ENCODE results near the gene PBXIP1. TPM values are rescaled to one million over a fixed set of nuclear protein-coding genes. Genes with fewer than 3 reads are reported as not detected.

PBXIP1 gene
- total and polyA plus RNA-seq, 12 donors, result 97.0 to 342 (median 258) TPM

- Histone ChIP-seq H3K4me3 (no peak overlapping the region), H3K27ac (no peak overlapping the region), H3K36me3 (replicated peaks in 1 of 2) (no peaks in the 10 kb centered on the region), H3K27me3 (no peaks in the 10 kb centered on the region), H3K9me3 (replicated peaks in 1 of 3) (no peaks in the 10 kb centered on the region), H3K4me1 (replicated peaks in 1 of 2) (no peaks in the 10 kb centered on the region)
- peak in 1 of 7 donors; percentile 25 for DNase-seq
- 79 to 86% (median 80%) methylated on average over 8 to 10 of the region's 10 CpGs for WGBS, 4 donors
- intact Hi-C loops (cut with DNase I), result no loop called here
- TF ChIP-seq POLR2A (IDR thresholded peaks at IDR 0.05) (no peak), CTCF (IDR thresholded peaks at IDR 0.05) (no peak)
Measured at GRCh38 chr1:154896771-154897286, 59.1 kb downstream of the PBXIP1 start.

- Histone ChIP-seq H3K9me3 (replicated peaks in 1 of 3) (no peaks in the 10 kb centered on the region), H3K27ac (no peak overlapping the region), H3K4me3 (no peak overlapping the region), H3K27me3 (no peaks in the 10 kb centered on the region), H3K4me1 (replicated peaks in 1 of 2) (no peaks in the 10 kb centered on the region), H3K36me3 (replicated peaks in 1 of 2) (no peaks in the 10 kb centered on the region)
- 54 to 66% (median 63%) methylated on average over 7 of the region's 7 CpGs for WGBS, 4 donors
- intact Hi-C loops (cut with DNase I), result no loop called here
- peak in 1 of 7 donors; percentile 29 for DNase-seq
- TF ChIP-seq CTCF (IDR thresholded peaks at IDR 0.05) (no peak), POLR2A (IDR thresholded peaks at IDR 0.05) (no peak)
Measured at GRCh38 chr1:154895798-154896197, 60.1 kb downstream of the PBXIP1 start.

Small RNAs within 50 kb of the gene (microRNA-seq; reads per million reads assigned to microRNA genes)
- gene MIR4258, result 0 to 0.57 (median 0.45) reads per million in 3 donors

Small RNAs within 50 kb of the gene (small RNA-seq; reads per million reads assigned to genes)
- 0 reads per million in 2 donors for gene MIR4258
- gene RF00017, result 0 reads per million in 2 donors

Other genes with a start within 250 kb of the PBXIP1 start
- gene KCNN3, start 85.8 kb downstream of the PBXIP1 start, total RNA-seq, result 1 to 10 TPM in 5 of 9 donors, under 1 TPM in 4; 0.17 to 2.3 (median 1.1) TPM
- gene KCNN3, start 85.8 kb downstream of the PBXIP1 start, polyA plus RNA-seq, result 1 to 10 TPM in 1 of 3 donors, under 1 TPM in 2; 0.34 to 2.0 (median 0.80) TPM
- 10 to 100 TPM; 12.6 to 70.0 (median 31.0) TPM for gene PMVK, start 19.4 kb downstream of the PBXIP1 start, total RNA-seq
- gene PMVK, start 19.4 kb downstream of the PBXIP1 start, polyA plus RNA-seq, result 10 to 100 TPM; 41.4 to 45.1 (median 42.1) TPM
- gene PYGO2, start 5.7 kb upstream of the PBXIP1 start, total RNA-seq, result 10 to 100 TPM; 26.2 to 61.1 (median 42.6) TPM
- gene PYGO2, start 5.7 kb upstream of the PBXIP1 start, polyA plus RNA-seq, result 10 to 100 TPM; 28.2 to 44.1 (median 29.2) TPM
- 100 to 1,000 TPM in 7 of 9 donors, 10 to 100 TPM in 2; 80.3 to 240 (median 120) TPM for gene SHC1, start 14.6 kb upstream of the PBXIP1 start, total RNA-seq
- gene SHC1, start 14.6 kb upstream of the PBXIP1 start, polyA plus RNA-seq, result 100 to 1,000 TPM; 167 to 260 (median 249) TPM
- 10 to 100 TPM; 23.2 to 87.0 (median 30.3) TPM for gene CKS1B, start 18.6 kb upstream of the PBXIP1 start, total RNA-seq
- gene CKS1B, start 18.6 kb upstream of the PBXIP1 start, polyA plus RNA-seq, result 10 to 100 TPM; 12.4 to 51.0 (median 22.3) TPM
- gene FLAD1, start 27.2 kb upstream of the PBXIP1 start, total RNA-seq, result 10 to 100 TPM; 21.6 to 43.0 (median 28.7) TPM
- gene FLAD1, start 27.2 kb upstream of the PBXIP1 start, polyA plus RNA-seq, result 10 to 100 TPM; 30.7 to 65.5 (median 41.1) TPM
- under 1 TPM in 1 of 9 donors, not detected in 8; 0.44 TPM for gene LENEP, start 37.5 kb upstream of the PBXIP1 start, total RNA-seq
- not detected for gene LENEP, start 37.5 kb upstream of the PBXIP1 start, polyA plus RNA-seq
- gene ZBTB7B, start 46.7 kb upstream of the PBXIP1 start, total RNA-seq, result 100 to 1,000 TPM in 1 of 9 donors, 10 to 100 TPM in 8; 23.3 to 126 (median 78.1) TPM
- 10 to 100 TPM; 22.4 to 97.3 (median 27.9) TPM for gene ZBTB7B, start 46.7 kb upstream of the PBXIP1 start, polyA plus RNA-seq
- gene DCST2, start 77.7 kb upstream of the PBXIP1 start, total RNA-seq, result 1 to 10 TPM in 3 of 9 donors, under 1 TPM in 4, not detected in 2; 0.14 to 2.4 (median 0.90) TPM
- gene DCST2, start 77.7 kb upstream of the PBXIP1 start, polyA plus RNA-seq, result 10 to 100 TPM in 1 of 3 donors, 1 to 10 TPM in 1, under 1 TPM in 1; 0.24 to 15.2 (median 8.5) TPM
- not detected for gene DCST1, start 77.7 kb upstream of the PBXIP1 start, total RNA-seq
- not detected for gene DCST1, start 77.7 kb upstream of the PBXIP1 start, polyA plus RNA-seq
- 10 to 100 TPM; 11.6 to 84.2 (median 58.3) TPM for gene ADAM15, start 95.2 kb upstream of the PBXIP1 start, total RNA-seq
- gene ADAM15, start 95.2 kb upstream of the PBXIP1 start, polyA plus RNA-seq, result 100 to 1,000 TPM in 2 of 3 donors, 10 to 100 TPM in 1; 16.1 to 269 (median 240) TPM
- 10 to 100 TPM in 5 of 9 donors, 1 to 10 TPM in 4; 3.5 to 28.7 (median 12.7) TPM for gene EFNA4, start 107.6 kb upstream of the PBXIP1 start, total RNA-seq
- 10 to 100 TPM; 10.0 to 23.5 (median 12.1) TPM for gene EFNA4, start 107.6 kb upstream of the PBXIP1 start, polyA plus RNA-seq
- 1 to 10 TPM; 1.4 to 7.3 (median 2.7) TPM for gene EFNA3, start 122.7 kb upstream of the PBXIP1 start, total RNA-seq
- 1 to 10 TPM; 2.8 to 4.0 (median 3.7) TPM for gene EFNA3, start 122.7 kb upstream of the PBXIP1 start, polyA plus RNA-seq
- 10 to 100 TPM in 8 of 9 donors, 1 to 10 TPM in 1; 9.9 to 49.7 (median 27.7) TPM for gene EFNA1, start 171.8 kb upstream of the PBXIP1 start, total RNA-seq
- 10 to 100 TPM in 2 of 3 donors, 1 to 10 TPM in 1; 6.6 to 35.9 (median 30.2) TPM for gene EFNA1, start 171.8 kb upstream of the PBXIP1 start, polyA plus RNA-seq
- 100 to 1,000 TPM in 2 of 9 donors, 10 to 100 TPM in 7; 31.7 to 112 (median 50.6) TPM for gene SLC50A1, start 179.8 kb upstream of the PBXIP1 start, total RNA-seq
- 100 to 1,000 TPM in 1 of 3 donors, 10 to 100 TPM in 2; 55.2 to 172 (median 61.8) TPM for gene SLC50A1, start 179.8 kb upstream of the PBXIP1 start, polyA plus RNA-seq
- 100 to 1,000 TPM in 8 of 9 donors, 10 to 100 TPM in 1; 45.4 to 192 (median 159) TPM for gene DPM3, start 184.4 kb upstream of the PBXIP1 start, total RNA-seq
- gene DPM3, start 184.4 kb upstream of the PBXIP1 start, polyA plus RNA-seq, result 1,000 to 10,000 TPM in 2 of 3 donors, 1 to 10 TPM in 1; 6.8 to 1,427 (median 1,371) TPM
- gene KRTCAP2, start 217.2 kb upstream of the PBXIP1 start, total RNA-seq, result 100 to 1,000 TPM in 8 of 9 donors, 10 to 100 TPM in 1; 76.1 to 252 (median 154) TPM
- gene KRTCAP2, start 217.2 kb upstream of the PBXIP1 start, polyA plus RNA-seq, result 100 to 1,000 TPM; 383 to 806 (median 704) TPM
- under 1 TPM in 7 of 9 donors, not detected in 2; 0.19 to 0.96 (median 0.44) TPM for gene TRIM46, start 217.8 kb upstream of the PBXIP1 start, total RNA-seq
- 1 to 10 TPM in 2 of 3 donors, under 1 TPM in 1; 0.38 to 5.6 (median 1.2) TPM for gene TRIM46, start 217.8 kb upstream of the PBXIP1 start, polyA plus RNA-seq